Small intestine (tissue), 7 donors: ENCODE results near the gene BRD1. TPM values are rescaled to one million over a fixed set of nuclear protein-coding genes. Genes with fewer than 3 reads are reported as not detected.

Experiments
- DNase-seq, 2 donors: peaks; one replicate each; pipeline versions ENCODE4 v3.0.0 to v3.0.0-alpha.2; 2013
- FAIRE-seq: peaks from 2 replicates; lab custom pipeline; 2012; peaks lifted over from hg19 to GRCh38; lab: Jason Lieb, UNC
- H3K27ac ChIP-seq, 3 donors: one replicate each; pipeline ENCODE4 v1.5.1; 2013; ENCODE audit warnings: low read length in 2 of 3, mild to moderate bottlenecking in 2 of 3, control low read depth in 1 of 3, inconsistent platforms in 1 of 3, low read depth in 1 of 3, moderate library complexity in 1 of 3
- H3K27me3 ChIP-seq, 3 donors: one replicate each; pipeline ENCODE4 v1.6.1; 2013; ENCODE audit warnings: low read length in 3 of 3, inconsistent platforms in 1 of 3; ENCODE audit not compliant: control insufficient read depth in 3 of 3, insufficient read depth in 3 of 3
- H3K36me3 ChIP-seq, 3 donors: one replicate each; pipeline ENCODE4 v1.6.1; 2013; ENCODE audit warnings: low read length in 3 of 3, inconsistent platforms in 1 of 3, low read depth in 1 of 3, mild to moderate bottlenecking in 1 of 3, moderate library complexity in 1 of 3; ENCODE audit not compliant: control insufficient read depth in 3 of 3, insufficient read depth in 2 of 3
- H3K4me1 ChIP-seq, 3 donors: one replicate each; pipeline ENCODE4 v1.6.1; 2013; ENCODE audit warnings: low read length in 2 of 3, inconsistent platforms in 1 of 3, low read depth in 1 of 3, mild to moderate bottlenecking in 1 of 3, moderate library complexity in 1 of 3; ENCODE audit not compliant: control insufficient read depth in 3 of 3, insufficient read depth in 2 of 3
- H3K4me3 ChIP-seq, 3 donors: one replicate each; pipeline ENCODE4 v1.5.1; 2013; ENCODE audit warnings: low read length in 3 of 3, control low read depth in 1 of 3, inconsistent platforms in 1 of 3, low read depth in 1 of 3, mild to moderate bottlenecking in 1 of 3, moderate library complexity in 1 of 3
- H3K9me3 ChIP-seq, 2 donors: one replicate each; pipeline ENCODE4 v1.6.1; 2013; ENCODE audit warnings: low read depth in 1 of 2, low read length in 1 of 2; ENCODE audit not compliant: control insufficient read depth in 2 of 2, insufficient read depth in 1 of 2
- WGBS, 3 donors: extraction: QIAGEN DNeasy Blood & Tissue Kit; methylation state at CpG; one replicate each; pipeline ENCODE4 v1.1.7; 2013; 5-methylcytosine and 5-hydroxymethylcytosine counted together
- polyA plus RNA-seq, 4 donors: library from polyadenylated mRNA; stranded (reverse) in 3 of 4; unstranded in 1 of 4; fragments of 200-250 nt in 3 of 4; fragments of 120-200 nt in 1 of 4; gene quantifications; one replicate each; pipeline versions ENCODE4 v1.2.1 to v1.2.3, GENCODE V29; 2013
- donor health status: healthy with polysubstance abuse.
- donor health status: control.
- donor health status: control.
- donor health status: Bipolar disorder and iron deficiency.
- donor health status: healthy.

Gene BRD1
- polyA plus RNA-seq, 4 donors = 18.5 to 33.2 (median 23.9) TPM

- Histone ChIP-seq H3K4me3 (no peak overlapping the region), H3K27ac (no peak overlapping the region), H3K4me1 (no peaks in the 10 kb centered on the region), H3K27me3 (no peaks in the 10 kb centered on the region), H3K9me3 (peaks cover 2% of the 10 kb centered on the region in 2 donors), H3K36me3 (no peaks in the 10 kb centered on the region)
- WGBS, 3 donors = 76 to 84% (median 78%) methylated on average over 19 of the region's 19 CpGs
- no peak for FAIRE-seq
- DNase-seq = no peak
Measured at GRCh38 chr22:49751318-49751965, 76.2 kb downstream of the BRD1 start.

DNA sequence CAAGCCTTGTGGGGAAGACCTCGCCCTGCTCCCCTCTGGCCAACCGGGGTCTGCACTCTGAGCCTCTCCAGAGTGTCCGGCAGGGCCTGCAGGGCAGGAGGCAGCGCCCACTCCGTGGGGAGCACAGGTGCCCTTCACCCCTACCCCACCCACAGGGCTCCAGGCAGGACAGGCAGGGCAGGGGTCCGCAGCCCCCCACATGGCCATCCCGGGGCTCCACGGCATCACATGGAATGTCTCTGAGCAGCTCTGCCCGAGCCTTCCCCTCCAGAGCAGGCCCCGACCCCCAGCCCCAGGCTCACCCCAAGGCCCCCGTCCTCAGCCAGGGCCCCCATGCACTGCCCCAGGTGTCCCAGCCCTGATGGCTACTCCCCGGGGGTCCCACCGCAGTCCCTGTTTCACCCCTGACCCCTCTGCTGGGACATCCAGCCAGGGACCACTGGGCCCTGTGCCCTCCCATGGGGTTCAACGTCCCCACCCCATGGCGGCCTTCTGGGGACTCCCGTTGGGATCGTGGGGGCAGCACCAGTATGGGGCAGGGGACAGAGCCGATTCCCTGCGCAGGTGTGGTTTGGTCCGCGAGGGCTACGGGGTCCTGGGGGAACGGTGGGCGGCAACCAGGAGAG lies 77.7 kb downstream of the BRD1 start:
- Histone ChIP-seq H3K4me1 (no peaks in the 10 kb centered on the region), H3K27me3 (no peaks in the 10 kb centered on the region), H3K36me3 (no peaks in the 10 kb centered on the region), H3K9me3 (peaks cover 2% of the 10 kb centered on the region in 2 donors), H3K4me3 (no peak overlapping the region), H3K27ac (no peak overlapping the region)
- WGBS, 3 donors = 87 to 91% (median 88%) methylated on average over 20 to 24 of the region's 24 CpGs
- no peak for FAIRE-seq
- DNase-seq = no peak

DNA sequence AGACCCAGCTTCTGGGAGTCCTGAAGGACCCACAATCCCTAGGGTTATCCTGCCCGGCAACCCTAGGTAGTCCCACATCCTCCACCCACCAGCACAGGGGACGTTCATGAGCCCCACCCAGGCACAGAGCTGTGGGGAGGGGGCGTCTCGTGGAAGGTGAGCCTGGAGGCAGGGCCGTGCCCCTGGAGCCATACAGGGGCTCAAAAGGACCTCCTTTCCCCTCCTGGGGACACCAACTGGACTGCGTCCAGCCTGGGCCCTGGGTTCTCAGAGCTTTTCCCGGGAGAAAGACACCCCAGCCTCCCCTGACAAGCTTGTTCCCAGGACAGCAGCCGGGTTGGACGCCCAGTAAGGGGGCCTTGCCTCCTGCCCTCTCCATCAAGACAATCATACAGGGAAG lies 78.4 kb downstream of the BRD1 start:
- no peak overlapping the region for H3K4me3 ChIP-seq
- H3K27me3 ChIP-seq = no peaks in the 10 kb centered on the region
- 83 to 86% (median 84%) methylated on average over 9 of the region's 9 CpGs for WGBS, 3 donors
- DNase-seq (no peak), FAIRE-seq (no peak)
- no peak overlapping the region for H3K27ac ChIP-seq
- no peaks in the 10 kb centered on the region for H3K4me1 ChIP-seq
- H3K9me3 ChIP-seq = peaks cover 2% of the 10 kb centered on the region in 2 donors
- no peaks in the 10 kb centered on the region for H3K36me3 ChIP-seq

- H3K4me1 ChIP-seq = no peaks in the 10 kb centered on the region
- 77 to 84% (median 83%) methylated on average over 5 of the region's 5 CpGs for WGBS, 3 donors
- no peak overlapping the region for H3K4me3 ChIP-seq
- H3K36me3 ChIP-seq = no peaks in the 10 kb centered on the region
- H3K27me3 ChIP-seq = no peaks in the 10 kb centered on the region
- H3K9me3 ChIP-seq = peaks cover 2% of the 10 kb centered on the region in 2 donors
- FAIRE-seq = no peak
- no peak overlapping the region for H3K27ac ChIP-seq
- no peak for DNase-seq
Measured at GRCh38 chr22:49748514-49748913, 79.2 kb downstream of the BRD1 start.

DNA sequence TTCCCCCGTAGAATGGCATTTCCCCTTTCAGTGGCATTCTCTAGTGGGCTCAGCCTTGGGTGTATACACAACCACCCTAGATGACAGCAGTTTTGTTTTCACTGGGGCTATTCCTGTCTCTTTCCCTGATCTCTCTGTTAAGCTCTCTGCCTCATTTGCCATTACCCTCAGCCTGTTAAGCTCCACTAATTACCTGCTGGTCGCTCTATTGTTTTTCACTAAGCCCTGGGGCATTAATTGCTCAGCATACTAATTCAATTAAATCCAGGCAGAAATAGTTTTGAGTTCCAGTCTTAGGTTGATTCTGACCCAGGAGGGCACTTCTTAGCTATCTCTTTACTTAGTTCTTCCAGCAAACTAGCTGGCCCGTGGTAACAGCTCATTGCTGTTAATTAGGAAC lies 80.0 kb downstream of the BRD1 start:
- Histone ChIP-seq H3K9me3 (peaks cover 2% of the 10 kb centered on the region in 2 donors), H3K4me1 (no peaks in the 10 kb centered on the region), H3K36me3 (no peaks in the 10 kb centered on the region), H3K27ac (no peak overlapping the region), H3K27me3 (no peaks in the 10 kb centered on the region), H3K4me3 (no peak overlapping the region)
- DNase-seq (no peak), FAIRE-seq (no peak)
- 75 to 84% (median 81%) methylated on average over 3 of the region's 3 CpGs for WGBS, 3 donors

- WGBS, 3 donors = 79 to 86% (median 85%) methylated on average over 3 of the region's 3 CpGs
- DNase-seq = no peak
- no peaks in the 10 kb centered on the region for H3K36me3 ChIP-seq
- no peaks in the 10 kb centered on the region for H3K4me1 ChIP-seq
- H3K9me3 ChIP-seq = peaks cover 2% of the 10 kb centered on the region in 2 donors
- no peak overlapping the region for H3K27ac ChIP-seq
- no peak overlapping the region for H3K4me3 ChIP-seq
- no peak for FAIRE-seq
- no peaks in the 10 kb centered on the region for H3K27me3 ChIP-seq
Measured at GRCh38 chr22:49747130-49747529, 80.5 kb downstream of the BRD1 start.

- Histone ChIP-seq H3K27ac (no peak overlapping the region), H3K4me3 (no peak overlapping the region), H3K4me1 (no peaks in the 10 kb centered on the region), H3K27me3 (no peaks in the 10 kb centered on the region), H3K36me3 (no peaks in the 10 kb centered on the region), H3K9me3 (peaks cover 2% of the 10 kb centered on the region in 2 donors)
- 56 to 71% (median 65%) methylated on average over 3 of the region's 3 CpGs for WGBS, 3 donors
- no peak for DNase-seq
- FAIRE-seq = no peak
Measured at GRCh38 chr22:49746065-49746464, 81.6 kb downstream of the BRD1 start.

DNA sequence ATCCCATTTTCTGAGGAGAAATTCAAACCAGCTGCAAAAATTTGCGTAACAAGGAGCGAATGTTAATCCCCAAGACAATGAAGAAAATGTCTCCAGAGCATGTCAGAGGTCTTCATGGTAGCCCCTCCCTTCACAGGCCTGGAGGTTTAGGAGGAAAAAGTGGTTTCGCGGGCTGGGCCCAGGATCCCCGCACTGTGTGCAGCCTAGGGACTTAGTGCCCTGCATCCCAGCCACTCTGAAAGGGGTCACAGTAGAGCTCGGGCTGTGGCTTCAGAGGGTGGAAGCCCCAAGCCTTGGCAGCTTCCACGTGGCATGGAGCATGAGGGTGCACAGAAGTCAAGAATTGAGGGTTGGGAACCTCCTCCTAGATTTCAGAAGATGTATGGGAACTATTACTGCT lies 87.4 kb downstream of the BRD1 start:
- WGBS, 3 donors = 70 to 78% (median 73%) methylated on average over 7 of the region's 7 CpGs
- Histone ChIP-seq H3K27ac (no peak overlapping the region), H3K36me3 (no peaks in the 10 kb centered on the region), H3K27me3 (peaks cover 0 to 2% (median 0%) of the 10 kb centered on the region in 3 donors), H3K4me1 (no peaks in the 10 kb centered on the region), H3K9me3 (no peaks in the 10 kb centered on the region), H3K4me3 (no peak overlapping the region)
- FAIRE-seq (no peak), DNase-seq (no peak)
